GM06990 (cell line): ENCODE measurements around the gene ZNF227.
A peak's percentile ranks its signal among the peaks of the same experiment; 100 is the strongest.
"Not testable (repeated sequence)": the region's sequence is repeated elsewhere in the genome, so short reads cannot be mapped to it uniquely, and the experiment has no call there.

ENCODE experiments used
- DNase-seq: peaks from one replicate; pipeline ENCODE4 v3.0.0-alpha.2; 2011; ENCODE audit not compliant: insufficient read length; ENCODE audit errors: extremely low read depth
- H3K27me3 ChIP-seq: replicated peaks from 2 replicates; pipeline ENCODE4 v1.6.0; 2011; ENCODE audit warnings: low read length; ENCODE audit not compliant: control insufficient read depth, insufficient read depth
- H3K36me3 ChIP-seq: 2 replicates; pipeline ENCODE4 v1.5.1; 2011; ENCODE audit warnings: low read length; ENCODE audit not compliant: control insufficient read depth, insufficient read depth
- H3K4me3 ChIP-seq: replicated peaks from 2 replicates; pipeline ENCODE4 v1.5.1; 2011; ENCODE audit warnings: low read depth, mild to moderate bottlenecking, control low read depth, low read length
- TF ChIP-seq, protein P1 (sequence below): IDR thresholded peaks from 2 replicates; pipeline ENCODE4 v1.5.1; 2011; ENCODE audit warnings: low read length, control low read depth, mild to moderate bottlenecking, inconsistent platforms; ENCODE audit not compliant: insufficient read depth, poor library complexity, severe bottlenecking

The ZNF227 gene

DNA sequence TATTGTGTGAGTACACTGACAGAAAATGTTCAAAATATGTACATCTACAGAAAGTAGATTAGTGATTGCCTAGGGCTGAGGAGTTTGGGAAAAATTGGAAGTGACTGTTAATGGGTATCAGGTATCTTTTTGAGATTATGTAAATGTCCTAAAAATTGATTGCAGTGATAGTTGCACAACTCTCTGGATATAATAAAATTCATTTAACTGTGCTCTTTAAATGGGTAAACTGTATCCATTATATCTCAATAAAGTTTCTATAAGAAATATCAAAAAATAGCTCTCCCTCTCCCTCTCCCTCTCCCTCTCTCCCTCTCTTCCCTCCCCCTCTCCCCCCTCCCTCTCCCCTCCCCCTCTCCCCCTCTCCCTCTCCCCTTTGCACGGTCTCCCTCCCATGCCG, 9.4 kb upstream of the ZNF227 start:
- Histone ChIP-seq H3K4me3 (no peak overlapping the region), H3K36me3 (no peaks in the 10 kb centered on the region), H3K27me3 (no peaks in the 10 kb centered on the region)
- no peak for DNase-seq
- TF ChIP-seq, protein P1, sequence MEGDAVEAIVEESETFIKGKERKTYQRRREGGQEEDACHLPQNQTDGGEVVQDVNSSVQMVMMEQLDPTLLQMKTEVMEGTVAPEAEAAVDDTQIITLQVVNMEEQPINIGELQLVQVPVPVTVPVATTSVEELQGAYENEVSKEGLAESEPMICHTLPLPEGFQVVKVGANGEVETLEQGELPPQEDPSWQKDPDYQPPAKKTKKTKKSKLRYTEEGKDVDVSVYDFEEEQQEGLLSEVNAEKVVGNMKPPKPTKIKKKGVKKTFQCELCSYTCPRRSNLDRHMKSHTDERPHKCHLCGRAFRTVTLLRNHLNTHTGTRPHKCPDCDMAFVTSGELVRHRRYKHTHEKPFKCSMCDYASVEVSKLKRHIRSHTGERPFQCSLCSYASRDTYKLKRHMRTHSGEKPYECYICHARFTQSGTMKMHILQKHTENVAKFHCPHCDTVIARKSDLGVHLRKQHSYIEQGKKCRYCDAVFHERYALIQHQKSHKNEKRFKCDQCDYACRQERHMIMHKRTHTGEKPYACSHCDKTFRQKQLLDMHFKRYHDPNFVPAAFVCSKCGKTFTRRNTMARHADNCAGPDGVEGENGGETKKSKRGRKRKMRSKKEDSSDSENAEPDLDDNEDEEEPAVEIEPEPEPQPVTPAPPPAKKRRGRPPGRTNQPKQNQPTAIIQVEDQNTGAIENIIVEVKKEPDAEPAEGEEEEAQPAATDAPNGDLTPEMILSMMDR, result no peak

DNA sequence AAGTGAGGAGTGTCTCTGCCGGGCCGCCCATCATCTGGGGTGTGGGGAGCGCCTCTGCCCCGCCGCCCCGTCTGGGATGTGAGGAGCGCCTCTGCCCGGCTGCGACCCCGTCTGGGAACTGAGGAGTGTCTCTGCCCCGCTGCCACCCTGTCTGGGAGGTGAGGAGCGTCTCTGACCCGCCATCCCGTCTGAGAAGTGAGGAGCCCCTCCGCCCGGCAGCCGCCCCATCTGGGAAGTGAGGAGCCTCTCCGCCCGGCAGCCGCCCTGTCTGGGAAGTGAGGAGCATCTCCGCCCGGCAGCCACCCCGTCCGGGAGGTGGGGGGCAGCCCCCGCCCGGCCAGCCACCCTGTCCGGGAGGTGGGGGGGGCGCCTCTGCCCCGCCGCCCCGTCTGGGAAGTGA, 8.5 kb upstream of the ZNF227 start:
- not testable (repeated sequence) for DNase-seq, H3K36me3 ChIP-seq, H3K4me3 ChIP-seq, H3K27me3 ChIP-seq

DNA sequence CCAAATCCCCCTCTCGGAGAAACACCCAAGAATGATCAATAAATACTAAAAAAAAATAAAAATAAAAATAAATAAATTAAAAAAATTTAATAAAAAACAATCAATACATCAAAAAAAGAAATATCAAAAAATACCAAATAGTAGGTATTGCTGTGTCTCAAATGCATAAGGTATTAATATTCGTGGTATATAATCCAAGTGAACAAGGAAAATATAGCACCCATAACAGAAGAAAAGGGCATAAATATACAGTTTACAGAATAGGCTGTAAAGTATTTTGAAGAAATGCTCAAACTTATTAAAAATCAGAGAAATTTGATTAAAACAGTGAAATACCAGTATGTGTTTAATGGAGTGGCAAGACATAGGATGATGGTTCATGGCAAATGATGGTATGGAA, 7.6 kb upstream of the ZNF227 start:
- Histone ChIP-seq H3K4me3 (no peak overlapping the region), H3K27me3 (no peaks in the 10 kb centered on the region), H3K36me3 (no peaks in the 10 kb centered on the region)
- no peak for DNase-seq
- TF ChIP-seq, protein P1, result no peak

DNA sequence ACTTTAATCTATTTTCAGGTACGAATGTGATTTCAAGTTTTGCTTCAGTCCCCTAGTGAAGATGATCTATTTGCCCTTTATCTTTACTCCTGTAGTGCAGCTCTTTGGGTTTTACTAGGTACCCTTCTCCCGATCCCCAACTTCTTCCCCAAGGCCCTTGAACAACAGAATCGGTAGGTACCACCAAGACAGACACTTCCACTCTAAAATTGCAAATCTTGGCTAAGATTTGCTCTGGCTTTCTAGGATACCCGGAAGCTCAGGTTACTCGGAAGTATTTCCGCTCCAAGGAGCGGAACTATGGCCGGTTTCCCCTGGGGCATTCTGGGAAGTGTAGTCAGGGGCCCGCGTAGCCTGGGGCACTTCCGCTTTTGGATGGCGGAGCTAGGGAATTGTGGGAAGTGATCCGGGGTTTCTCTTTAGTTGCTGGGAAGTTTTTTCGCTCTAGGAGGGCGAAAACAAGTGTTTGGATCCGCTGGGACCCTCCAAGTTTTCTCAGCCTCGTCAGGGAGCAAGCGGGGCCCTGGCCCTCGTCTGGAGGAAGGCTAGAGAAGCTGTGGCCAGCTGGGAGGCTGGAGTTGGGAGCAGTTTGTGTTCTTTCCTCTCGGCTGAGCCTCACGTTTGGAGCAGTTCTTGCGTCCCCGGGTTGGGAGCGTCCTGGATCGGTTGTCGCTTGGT, 5.1 kb upstream of the ZNF227 start:
- no peaks in the 10 kb centered on the region for H3K36me3 ChIP-seq
- H3K4me3 ChIP-seq, result peak overlapping the region; percentile 93
- TF ChIP-seq, protein P1, result no peak
- peak; percentile 77 for DNase-seq
- no peaks in the 10 kb centered on the region for H3K27me3 ChIP-seq

GRCh38 chr19:44212866-44213346, 574 bp downstream of the ZNF227 start:
- Histone ChIP-seq H3K27me3 (no peaks in the 10 kb centered on the region), H3K36me3 (peaks cover 6% of the 10 kb centered on the region), H3K4me3 (peak overlapping the region; percentile 90)
- DNase-seq, result no peak
- TF ChIP-seq, protein P1, result no peak

- not testable (repeated sequence) for DNase-seq, H3K27me3 ChIP-seq, H3K4me3 ChIP-seq, H3K36me3 ChIP-seq
These were observed 7.6 kb downstream of the ZNF227 start for GRCh38 chr19:44219926-44220325.

- not testable (repeated sequence) for H3K4me3 ChIP-seq, H3K36me3 ChIP-seq, H3K27me3 ChIP-seq, DNase-seq
These were observed 8.4 kb downstream of the ZNF227 start for GRCh38 chr19:44220761-44221160.

DNA sequence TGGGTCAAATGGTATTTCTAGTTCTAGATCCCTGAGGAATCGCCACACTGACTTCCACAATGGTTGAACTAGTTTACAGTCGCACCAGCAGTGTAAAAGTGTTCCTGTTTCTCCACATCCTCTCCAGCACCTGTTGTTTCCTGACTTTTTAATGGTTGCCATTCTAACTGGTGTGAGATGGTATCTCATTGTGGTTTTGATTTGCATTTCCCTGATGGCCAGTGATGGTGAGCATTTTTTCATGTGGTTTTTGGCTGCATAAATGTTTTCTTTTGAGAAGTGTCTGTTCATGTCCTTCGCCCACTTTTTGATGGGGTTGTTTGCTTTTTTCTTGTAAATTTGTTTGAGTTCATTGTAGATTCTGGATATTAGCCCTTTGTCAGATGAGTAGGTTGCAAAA, 9.0 kb downstream of the ZNF227 start:
- not testable (repeated sequence) for H3K4me3 ChIP-seq, DNase-seq, H3K36me3 ChIP-seq, H3K27me3 ChIP-seq
